Stimulated activated CD8-positive, alpha-beta memory T cell treated with anti-CD3 and anti-CD28 coated beads, Interleukin-7, amount 100 ng/mL, for 4 hours (primary cell): ENCODE measurements around the gene HK3.
"Not testable (repeated sequence)": the region's sequence is repeated elsewhere in the genome, so short reads cannot be mapped to it uniquely, and the experiment has no call there.

Source experiments
- DNase-seq, 2 donors: peaks; one replicate each; pipeline ENCODE4 v3.0.0-alpha.2; 2020; ENCODE audit warnings: low read depth in 2 of 2

The HK3 gene

GRCh38 chr5:176883700-176884570, 15.2 kb downstream of the HK3 start:
- DNase-seq = no peak

- DNase-seq = no peak
Measured at GRCh38 chr5:176882567-176882903, 16.6 kb downstream of the HK3 start.

- no peak for DNase-seq
Measured at GRCh38 chr5:176881816-176882566, 17.2 kb downstream of the HK3 start.

- DNase-seq = no peak
Measured at GRCh38 chr5:176881021-176881749, 18.0 kb downstream of the HK3 start.

GRCh38 chr5:176880366-176881020, 18.7 kb downstream of the HK3 start:
- DNase-seq = no peak

GRCh38 chr5:176879663-176880361, 19.3 kb downstream of the HK3 start:
- DNase-seq = no peak

GRCh38 chr5:176878906-176879662, 20.1 kb downstream of the HK3 start:
- no peak for DNase-seq

- no peak for DNase-seq
Measured at GRCh38 chr5:176878463-176878862, 20.7 kb downstream of the HK3 start.

GRCh38 chr5:176877793-176878331, 21.3 kb downstream of the HK3 start:
- no peak for DNase-seq

GRCh38 chr5:176876506-176877431, 22.4 kb downstream of the HK3 start:
- DNase-seq = no peak

GRCh38 chr5:176875783-176876505, 23.2 kb downstream of the HK3 start:
- DNase-seq = no peak

- no peak for DNase-seq
Measured at GRCh38 chr5:176875014-176875550, 24.1 kb downstream of the HK3 start.

- DNase-seq = no peak
Measured at GRCh38 chr5:176874198-176874780, 24.9 kb downstream of the HK3 start.

- DNase-seq = no peak
Measured at GRCh38 chr5:176873541-176874172, 25.5 kb downstream of the HK3 start.

- not testable (repeated sequence) for DNase-seq
Measured at GRCh38 chr5:176873011-176873410, 26.1 kb downstream of the HK3 start.

- DNase-seq = not testable (repeated sequence)
Measured at GRCh38 chr5:176872586-176872985, 26.6 kb downstream of the HK3 start.

GRCh38 chr5:176870644-176871043, 28.5 kb downstream of the HK3 start:
- DNase-seq = not testable (repeated sequence)
